IMR-90 (cell line): ENCODE results near the gene LAMB3. TPM values are rescaled to one million over a fixed set of nuclear protein-coding genes. Genes with fewer than 3 reads are reported as not detected.

Source experiments
- ATAC-seq: fragments of 200-7000 bp; cut with Tn5 transposase; 2 replicates; pipeline ENCODE4 v1.9.1; 2020; ENCODE audit warnings: low read depth, mild to moderate bottlenecking, moderate library complexity
- BruUV-seq: library from RNA; stranded (reverse); fragments of 400-500 nt; replicated peaks from 2 replicates; lab custom pipeline; 2021; lab: Mats Ljungman, UMichigan
- CTCF ChIA-PET: fragments of 300-600 bp; formaldehyde crosslinking; extraction: SDS; loops from one replicate; lab custom pipeline; 2021; ENCODE audit warnings: antibody characterized with exemption; lab: Yijun Ruan, JAX
- POLR2A ChIA-PET: fragments of 300-600 bp; sonication (Branson Sonifier 250); formaldehyde crosslinking; loops from one replicate; lab custom pipeline; 2022; ENCODE audit warnings: antibody characterized with exemption; ENCODE audit not compliant: unreplicated experiment; lab: Charles Lee
- DNase-seq: peaks from one replicate; pipeline ENCODE4 v3.0.0; 2013
- H2AFZ ChIP-seq: replicated peaks from 2 replicates; pipeline ENCODE3; 2013; ENCODE audit warnings: low read length, mild to moderate bottlenecking; ENCODE audit not compliant: poor library complexity
- H2AK5ac ChIP-seq: 2 replicates; pipeline ENCODE4 v1.6.1; 2013; ENCODE audit warnings: low read depth, low read length, inconsistent platforms
- H2AK9ac ChIP-seq: replicated peaks from 2 replicates; pipeline ENCODE3; 2013; ENCODE audit warnings: mild to moderate bottlenecking, low read depth, low read length, moderate library complexity; ENCODE audit not compliant: poor library complexity
- H2BK120ac ChIP-seq: 2 replicates; pipeline ENCODE4 v1.6.1; 2013; ENCODE audit warnings: low read depth, low read length, inconsistent platforms
- H2BK15ac ChIP-seq: 3 replicates; pipeline ENCODE4 v1.6.1; 2013; ENCODE audit warnings: low read depth, low read length, inconsistent platforms
- H2BK20ac ChIP-seq: 2 replicates; pipeline ENCODE4 v1.6.1; 2013; ENCODE audit warnings: low read depth, mild to moderate bottlenecking, inconsistent platforms, low read length, moderate library complexity
- H2BK5ac ChIP-seq: 2 replicates; pipeline ENCODE4 v1.6.1; 2013; ENCODE audit warnings: mild to moderate bottlenecking, low read depth, low read length, inconsistent platforms; ENCODE audit not compliant: poor library complexity, severe bottlenecking
- H3K14ac ChIP-seq: replicated peaks from 2 replicates; pipeline ENCODE4 v1.6.1; 2013; ENCODE audit warnings: low read depth, low read length, inconsistent platforms
- H3K18ac ChIP-seq: 2 replicates; pipeline ENCODE4 v1.6.1; 2013; ENCODE audit warnings: low read depth, low read length, control low read depth
- H3K23ac ChIP-seq: 2 replicates; pipeline ENCODE4 v1.6.1; 2013; ENCODE audit warnings: low read depth, low read length, inconsistent platforms
- H3K27ac ChIP-seq: 2 replicates; pipeline ENCODE4 v1.5.1; 2013; ENCODE audit warnings: mild to moderate bottlenecking, control low read depth, low read length; ENCODE audit not compliant: insufficient read depth
- H3K27me3 ChIP-seq: 2 replicates; pipeline ENCODE4 v1.6.1; 2013; ENCODE audit warnings: low read length; ENCODE audit not compliant: control insufficient read depth, insufficient read depth
- H3K36me3 ChIP-seq: 2 replicates; pipeline ENCODE4 v1.6.1; 2013; ENCODE audit warnings: low read length, mixed read lengths; ENCODE audit not compliant: control insufficient read depth, insufficient read depth
- H3K4ac ChIP-seq: 2 replicates; pipeline ENCODE4 v1.6.1; 2013; ENCODE audit warnings: low read depth, low read length, inconsistent platforms
- H3K4me1 ChIP-seq: 2 replicates; pipeline ENCODE4 v1.6.1; 2013; ENCODE audit warnings: low read length, mixed read lengths; ENCODE audit not compliant: control insufficient read depth, insufficient read depth
- H3K4me2 ChIP-seq: 2 replicates; pipeline ENCODE4 v1.6.1; 2013; ENCODE audit warnings: low read depth, mild to moderate bottlenecking, control low read depth, low read length, moderate library complexity
- H3K4me3 ChIP-seq: 2 replicates; pipeline ENCODE4 v1.5.1; 2013; ENCODE audit warnings: low read depth, mild to moderate bottlenecking, control low read depth, low read length, moderate library complexity; ENCODE audit not compliant: insufficient read depth
- H3K56ac ChIP-seq: 2 replicates; pipeline ENCODE4 v1.6.1; 2013; ENCODE audit warnings: low read length, inconsistent platforms; ENCODE audit not compliant: insufficient read depth; ENCODE audit errors: extremely low read depth
- H3K79me1 ChIP-seq, 2 experiments: 2 replicates each; pipeline ENCODE4 v1.6.1; 2013; ENCODE audit warnings: low read length in 2 of 2, inconsistent platforms in 1 of 2, low read depth in 1 of 2
- H3K9ac ChIP-seq: 2 replicates; pipeline ENCODE4 v1.6.1; 2013; ENCODE audit warnings: low read depth, low read length, control low read depth
- H3K9me1 ChIP-seq: 2 replicates; pipeline ENCODE4 v1.6.1; 2013; ENCODE audit warnings: low read length, inconsistent platforms; ENCODE audit not compliant: insufficient read depth
- H3K9me3 ChIP-seq: 2 replicates; pipeline ENCODE4 v1.6.1; 2013; ENCODE audit warnings: low read length; ENCODE audit not compliant: control insufficient read depth, insufficient read depth
- H4K20me1 ChIP-seq: 2 replicates; pipeline ENCODE4 v1.6.1; 2013; ENCODE audit warnings: low read length, inconsistent platforms; ENCODE audit not compliant: insufficient read depth
- H4K5ac ChIP-seq: 2 replicates; pipeline ENCODE4 v1.6.1; 2013; ENCODE audit warnings: mild to moderate bottlenecking, low read depth, low read length, control low read depth
- H4K8ac ChIP-seq, 2 experiments: 2 replicates each; pipeline ENCODE4 v1.6.1; 2013; ENCODE audit warnings: low read depth in 2 of 2, low read length in 2 of 2, control low read depth in 1 of 2, inconsistent platforms in 1 of 2
- H4K91ac ChIP-seq: 2 replicates; pipeline ENCODE4 v1.6.1; 2013; ENCODE audit warnings: low read depth, low read length, inconsistent platforms; ENCODE audit not compliant: insufficient read depth
- CEBPB ChIP-seq: IDR thresholded peaks from 2 replicates; pipeline ENCODE4 v1.6.1; 2012; ENCODE audit warnings: low read depth, low read length, improper control_type of control experiment
- CHD1 ChIP-seq: IDR thresholded peaks from 2 replicates; pipeline ENCODE4 v1.6.1; 2012; ENCODE audit warnings: low read depth, low read length, improper control_type of control experiment
- FOS ChIP-seq: fragments of 150-350 bp; IDR thresholded peaks from 2 replicates; pipeline ENCODE4 v1.6.1; 2016; ENCODE audit warnings: low read depth, low read length
- MAFK ChIP-seq: IDR thresholded peaks from 2 replicates; pipeline ENCODE4 v1.6.1; 2012; ENCODE audit warnings: low read depth, low read length, improper control_type of control experiment
- MAZ ChIP-seq: IDR thresholded peaks from 2 replicates; pipeline ENCODE4 v1.6.1; 2012; ENCODE audit warnings: low read depth, mild to moderate bottlenecking, low read length, improper control_type of control experiment, moderate library complexity, borderline replicate concordance
- NFE2L2 ChIP-seq: fragments of 150-350 bp; IDR thresholded peaks from 2 replicates; pipeline ENCODE4 v1.6.1; 2016; ENCODE audit warnings: low read depth, mild to moderate bottlenecking, low read length
- POLR2A ChIP-seq: IDR thresholded peaks from 2 replicates; pipeline ENCODE4 v1.6.1; 2012; ENCODE audit warnings: mild to moderate bottlenecking, low read depth, low read length
- RAD21 ChIP-seq: IDR thresholded peaks from 2 replicates; pipeline ENCODE4 v1.6.1; 2012; ENCODE audit warnings: low read length, improper control_type of control experiment
- RCOR1 ChIP-seq: IDR thresholded peaks from 2 replicates; pipeline ENCODE4 v1.6.1; 2012; ENCODE audit warnings: mild to moderate bottlenecking, low read length, improper control_type of control experiment; ENCODE audit not compliant: insufficient replicate concordance
- RFX5 ChIP-seq: IDR thresholded peaks from 2 replicates; pipeline ENCODE4 v1.8.0; 2012; ENCODE audit warnings: low read depth, mild to moderate bottlenecking, low read length, moderate library complexity
- SMC3 ChIP-seq: fragments of 150-350 bp; IDR thresholded peaks from 2 replicates; pipeline ENCODE4 v1.6.1; 2016; ENCODE audit warnings: low read depth, mild to moderate bottlenecking, antibody characterized with exemption, low read length, moderate library complexity
- WGBS, 2 experiments: methylation state at CpG; one replicate each; pipeline versions ENCODE4 v1.1.5 to v1.1.7; 2013; ENCODE audit warnings: missing lambda C conversion rate in 2 of 2; ENCODE audit not compliant: insufficient read length in 1 of 2; ENCODE audit errors: extremely low coverage in 2 of 2; 5-methylcytosine and 5-hydroxymethylcytosine counted together
- dilution Hi-C: fragments of 300-500 bp; cut with HindIII; formaldehyde crosslinking; loops from one replicate; pipeline ENCODE4 v1.14.3; 2018; ENCODE audit warnings: low sequenced_read_pairs; ENCODE audit not compliant: unreplicated experiment
- in situ Hi-C: fragments of 300-500 bp; cut with MboI; formaldehyde crosslinking; loops from 3 replicates; pipeline ENCODE4 v1.14.3; 2019; ENCODE audit warnings: low sequenced_read_pairs, inconsistent platforms, mixed read lengths
- intact Hi-C: fragments of 100-400 bp; cut with micrococcal nuclease; formaldehyde crosslinking; loops from 2 replicates; pipeline ENCODE4 v1.10.0; 2022
- polyA plus RNA-seq, 3 experiments: library from polyadenylated mRNA; depleted of rRNA; stranded (reverse); fragments of >200 nt; gene quantifications; 2 replicates each; pipeline ENCODE4 v1.2.3, GENCODE V29; 2012; ENCODE audit warnings: low replicate concordance in 1 of 3
- total RNA-seq: library from RNA; depleted of rRNA; stranded (reverse); fragments of >200 nt; gene quantifications from 2 replicates; pipeline ENCODE4 v1.2.3, GENCODE V29; 2012
- TF ChIP-seq, protein P1 (sequence below): fragments of 150-350 bp; IDR thresholded peaks from 2 replicates; pipeline ENCODE4 v1.6.1; 2016; ENCODE audit warnings: low read depth, mild to moderate bottlenecking, low read length, moderate library complexity, borderline replicate concordance
- TF ChIP-seq, protein P2 (sequence below): conservative IDR thresholded peaks from 2 replicates; pipeline ENCODE4 v1.5.1; 2012; ENCODE audit warnings: mild to moderate bottlenecking, low read depth, low read length, improper control_type of control experiment
- TF ChIP-seq, protein P3 (sequence below): fragments of 150-350 bp; IDR thresholded peaks from 2 replicates; pipeline ENCODE4 v1.6.1; 2017; ENCODE audit warnings: mild to moderate bottlenecking, antibody characterized with exemption, low read length, low read depth

Gene LAMB3
- total and polyA plus RNA-seq, 2 of the 4 experiments (the other 2 are of a cell fraction): 0.72 to 2.1 TPM

DNA sequence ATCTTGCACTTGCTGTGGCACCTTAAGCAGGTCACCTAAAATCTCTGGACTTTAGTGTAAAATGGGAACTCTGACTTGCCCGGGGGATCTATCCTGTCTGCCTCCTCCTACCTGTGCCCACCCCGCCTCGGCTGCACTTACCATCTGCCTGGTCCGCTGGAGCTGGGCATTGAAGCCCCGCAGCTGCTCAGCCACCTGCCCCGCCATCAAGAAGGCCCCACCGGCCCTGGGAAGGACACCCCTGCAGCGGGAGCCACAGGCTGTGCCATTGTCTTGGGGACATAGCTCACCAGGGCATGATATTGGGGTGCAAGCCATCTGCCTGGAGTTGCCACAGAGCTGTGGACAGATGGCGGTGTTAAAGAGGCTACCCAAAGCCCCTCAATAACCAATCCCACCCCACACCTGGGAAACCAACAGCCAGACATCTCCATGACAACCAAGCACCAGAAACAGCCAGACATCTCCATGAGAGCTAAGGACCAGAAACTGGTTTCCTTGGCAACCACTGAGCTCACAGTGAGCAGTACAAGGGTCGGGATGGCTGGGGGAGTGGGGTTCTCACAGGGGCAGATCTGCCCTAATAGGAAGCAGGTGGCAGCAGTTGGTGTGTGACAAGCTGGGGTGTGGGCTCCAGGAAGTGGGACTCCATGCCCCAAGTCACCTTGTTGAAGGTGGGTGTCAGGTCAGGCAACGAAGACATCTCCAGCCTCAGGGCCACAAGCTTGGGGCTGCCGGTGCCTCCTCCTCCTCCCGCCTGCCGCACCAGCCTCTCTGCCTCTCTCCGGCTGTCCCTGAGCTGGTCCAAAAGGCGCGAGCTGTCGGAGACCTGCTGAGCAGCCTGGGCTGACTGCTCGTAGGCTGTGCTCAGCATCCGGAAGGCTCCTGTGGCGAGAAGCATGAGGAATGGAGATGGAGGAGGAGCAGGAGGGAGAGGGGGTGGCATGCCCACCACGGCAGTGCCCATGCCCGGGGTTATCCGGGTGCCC lies 29.1 kb downstream of the LAMB3 start:
- Histone ChIP-seq H4K91ac (no peak overlapping the region), H4K20me1 (no peaks in the 10 kb centered on the region), H2AK5ac (no peak overlapping the region), H3K79me1 (no peaks in the 10 kb centered on the region), H3K4me1 (no peaks in the 10 kb centered on the region; the same call in 1 of the 2 replicates), H3K18ac (no peak overlapping the region), H3K56ac (no peak overlapping the region), H3K9me1 (no peaks in the 10 kb centered on the region), H2BK120ac (no peak overlapping the region), H3K14ac (no peak overlapping the region), H3K4me2 (no peak overlapping the region), H4K5ac (no peak overlapping the region), H2AFZ (no peak overlapping the region), H3K27ac (no peak overlapping the region), H3K27me3 (no peaks in the 10 kb centered on the region), H3K9me3 (no peaks in the 10 kb centered on the region), H2AK9ac (no peak overlapping the region), H3K4me3 (no peak overlapping the region), H2BK15ac (no peak overlapping the region), H4K8ac (no peak overlapping the region), H3K9ac (no peak overlapping the region), H3K23ac (no peak overlapping the region), H3K36me3 (no peaks in the 10 kb centered on the region), H3K4ac (no peak overlapping the region), H2BK20ac (no peak overlapping the region), H2BK5ac (no peak overlapping the region)
- no peak for ATAC-seq
- in situ Hi-C loops: no loop called here
- CTCF ChIA-PET: no interaction called here
- no TSS peak for BruUV-seq
- 74% methylated on average over 7 of the region's 24 CpGs; no CpG with 5 or more reads in 1 of the 2 experiments for WGBS, 2 experiments
- intact Hi-C loops: no loop called here
- POLR2A ChIA-PET: no interaction called here
- dilution Hi-C loops: no loop called here
- no peak for DNase-seq
- no peak for TF ChIP-seq MAFK
- no peak for TF ChIP-seq POLR2A
- no peak for TF ChIP-seq RAD21
- no peak for TF ChIP-seq CEBPB
- TF ChIP-seq, protein P1, sequence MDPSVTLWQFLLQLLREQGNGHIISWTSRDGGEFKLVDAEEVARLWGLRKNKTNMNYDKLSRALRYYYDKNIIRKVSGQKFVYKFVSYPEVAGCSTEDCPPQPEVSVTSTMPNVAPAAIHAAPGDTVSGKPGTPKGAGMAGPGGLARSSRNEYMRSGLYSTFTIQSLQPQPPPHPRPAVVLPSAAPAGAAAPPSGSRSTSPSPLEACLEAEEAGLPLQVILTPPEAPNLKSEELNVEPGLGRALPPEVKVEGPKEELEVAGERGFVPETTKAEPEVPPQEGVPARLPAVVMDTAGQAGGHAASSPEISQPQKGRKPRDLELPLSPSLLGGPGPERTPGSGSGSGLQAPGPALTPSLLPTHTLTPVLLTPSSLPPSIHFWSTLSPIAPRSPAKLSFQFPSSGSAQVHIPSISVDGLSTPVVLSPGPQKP: no peak
- no peak for TF ChIP-seq RFX5
- TF ChIP-seq, protein P2, sequence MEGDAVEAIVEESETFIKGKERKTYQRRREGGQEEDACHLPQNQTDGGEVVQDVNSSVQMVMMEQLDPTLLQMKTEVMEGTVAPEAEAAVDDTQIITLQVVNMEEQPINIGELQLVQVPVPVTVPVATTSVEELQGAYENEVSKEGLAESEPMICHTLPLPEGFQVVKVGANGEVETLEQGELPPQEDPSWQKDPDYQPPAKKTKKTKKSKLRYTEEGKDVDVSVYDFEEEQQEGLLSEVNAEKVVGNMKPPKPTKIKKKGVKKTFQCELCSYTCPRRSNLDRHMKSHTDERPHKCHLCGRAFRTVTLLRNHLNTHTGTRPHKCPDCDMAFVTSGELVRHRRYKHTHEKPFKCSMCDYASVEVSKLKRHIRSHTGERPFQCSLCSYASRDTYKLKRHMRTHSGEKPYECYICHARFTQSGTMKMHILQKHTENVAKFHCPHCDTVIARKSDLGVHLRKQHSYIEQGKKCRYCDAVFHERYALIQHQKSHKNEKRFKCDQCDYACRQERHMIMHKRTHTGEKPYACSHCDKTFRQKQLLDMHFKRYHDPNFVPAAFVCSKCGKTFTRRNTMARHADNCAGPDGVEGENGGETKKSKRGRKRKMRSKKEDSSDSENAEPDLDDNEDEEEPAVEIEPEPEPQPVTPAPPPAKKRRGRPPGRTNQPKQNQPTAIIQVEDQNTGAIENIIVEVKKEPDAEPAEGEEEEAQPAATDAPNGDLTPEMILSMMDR: no peak
- no peak for TF ChIP-seq RCOR1
- TF ChIP-seq, protein P3, sequence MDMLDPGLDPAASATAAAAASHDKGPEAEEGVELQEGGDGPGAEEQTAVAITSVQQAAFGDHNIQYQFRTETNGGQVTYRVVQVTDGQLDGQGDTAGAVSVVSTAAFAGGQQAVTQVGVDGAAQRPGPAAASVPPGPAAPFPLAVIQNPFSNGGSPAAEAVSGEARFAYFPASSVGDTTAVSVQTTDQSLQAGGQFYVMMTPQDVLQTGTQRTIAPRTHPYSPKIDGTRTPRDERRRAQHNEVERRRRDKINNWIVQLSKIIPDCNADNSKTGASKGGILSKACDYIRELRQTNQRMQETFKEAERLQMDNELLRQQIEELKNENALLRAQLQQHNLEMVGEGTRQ: no peak
- TF ChIP-seq MAZ: no peak
- TF ChIP-seq NFE2L2: no peak
- no peak for TF ChIP-seq SMC3
- TF ChIP-seq FOS: no peak
- TF ChIP-seq CHD1: no peak
